Measurements from ENCODE around the gene MRPL10. TPM values are rescaled to one million over a fixed set of nuclear protein-coding genes. Genes with fewer than 3 reads are reported as not detected.
"Not testable (repeated sequence)": the region's sequence is repeated elsewhere in the genome, so short reads cannot be mapped to it uniquely, and the experiment has no call there.

The MRPL10 gene
- total RNA-seq, 1 experiment from 2014 or later = 54.7 TPM

DNA sequence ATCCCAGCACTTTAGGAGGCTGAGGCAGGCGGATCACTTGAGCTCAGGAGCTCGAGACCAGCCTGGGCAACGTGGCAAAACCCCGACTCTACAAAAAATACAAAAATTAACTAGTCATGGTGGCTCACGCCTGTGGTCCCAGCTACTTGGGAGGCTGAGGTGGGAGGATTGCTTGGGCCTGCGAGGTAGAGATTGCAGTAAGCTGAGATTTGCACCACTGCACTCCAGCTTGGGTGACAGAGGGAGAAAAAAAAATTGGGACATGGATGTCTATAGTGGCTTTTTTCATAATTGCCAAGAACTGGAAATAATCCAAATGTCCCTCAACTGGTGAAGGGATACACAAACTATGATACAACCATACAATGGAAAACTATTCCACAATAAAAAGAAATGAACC lies 38.4 kb downstream of the MRPL10 start:
- H3K4me1 ChIP-seq (replicated peaks) = peaks cover 10% of the 10 kb centered on the region
- no peaks in the 10 kb centered on the region for H3K9me3 ChIP-seq (replicated peaks)
- H3K4me3 ChIP-seq = no peak overlapping the region
- H3K27me3 ChIP-seq (replicated peaks) = peaks cover 84% of the 10 kb centered on the region
- peak in 1 of 2 experiments; percentile 16 for DNase-seq (ENCODE audit: low read depth in 1 of 2, low spot score in 2 of 2)
- no peaks in the 10 kb centered on the region for H3K36me3 ChIP-seq
- H3K27ac ChIP-seq = no peak overlapping the region

DNA sequence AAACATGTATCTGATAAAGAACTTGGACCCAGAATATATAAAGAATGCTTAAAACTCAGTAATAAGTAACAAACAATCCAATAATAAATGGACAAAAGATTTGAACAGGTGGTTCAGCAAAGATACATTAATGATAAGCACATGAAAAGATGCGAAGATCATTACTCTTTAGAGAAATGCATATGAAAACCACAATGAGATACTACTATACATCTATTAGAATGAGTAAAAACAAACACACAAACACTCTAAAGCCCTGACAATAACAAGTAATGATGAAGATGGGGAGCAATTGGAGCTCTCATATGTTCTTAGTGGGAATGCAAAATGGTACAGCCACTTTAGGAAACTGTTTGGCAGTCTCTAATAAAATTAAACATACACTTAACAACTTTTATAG lies 38.9 kb downstream of the MRPL10 start:
- Histone ChIP-seq H3K9me3 (replicated peaks) (no peaks in the 10 kb centered on the region), H3K4me1 (replicated peaks) (peaks cover 10% of the 10 kb centered on the region), H3K36me3 (no peaks in the 10 kb centered on the region), H3K27me3 (replicated peaks) (peaks cover 81% of the 10 kb centered on the region), H3K4me3 (no peak overlapping the region), H3K27ac (no peak overlapping the region)
- DNase-seq (ENCODE audit: low read depth in 1 of 2, low spot score in 2 of 2) = no peak

DNA sequence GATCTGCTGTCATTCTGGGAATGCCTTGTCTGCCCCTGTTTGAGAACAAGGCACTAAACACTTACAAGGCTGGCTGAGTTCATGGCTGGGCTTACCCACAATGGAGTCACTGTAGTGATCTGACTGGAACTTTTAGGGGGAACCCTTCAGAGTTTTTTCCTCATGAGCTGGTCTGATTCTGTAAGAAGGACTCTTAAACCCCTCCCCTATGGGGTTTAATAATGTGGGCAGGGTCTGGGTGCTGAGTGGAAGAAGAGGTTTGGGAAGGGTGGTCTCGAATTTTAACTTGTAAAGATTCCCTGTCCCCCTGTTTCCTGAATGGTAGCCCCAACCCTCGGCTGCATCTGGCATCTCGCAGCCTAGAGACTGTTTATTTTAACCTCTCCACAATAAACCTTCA lies 40.3 kb downstream of the MRPL10 start:
- no peaks in the 10 kb centered on the region for H3K36me3 ChIP-seq
- H3K27ac ChIP-seq = no peak overlapping the region
- peaks cover 84% of the 10 kb centered on the region for H3K27me3 ChIP-seq (replicated peaks)
- H3K9me3 ChIP-seq (replicated peaks) = no peaks in the 10 kb centered on the region
- H3K4me3 ChIP-seq = no peak overlapping the region
- peak in 1 of 2 experiments; percentile 27 for DNase-seq (ENCODE audit: low read depth in 1 of 2, low spot score in 2 of 2)
- H3K4me1 ChIP-seq (replicated peaks) = peaks cover 10% of the 10 kb centered on the region

DNA sequence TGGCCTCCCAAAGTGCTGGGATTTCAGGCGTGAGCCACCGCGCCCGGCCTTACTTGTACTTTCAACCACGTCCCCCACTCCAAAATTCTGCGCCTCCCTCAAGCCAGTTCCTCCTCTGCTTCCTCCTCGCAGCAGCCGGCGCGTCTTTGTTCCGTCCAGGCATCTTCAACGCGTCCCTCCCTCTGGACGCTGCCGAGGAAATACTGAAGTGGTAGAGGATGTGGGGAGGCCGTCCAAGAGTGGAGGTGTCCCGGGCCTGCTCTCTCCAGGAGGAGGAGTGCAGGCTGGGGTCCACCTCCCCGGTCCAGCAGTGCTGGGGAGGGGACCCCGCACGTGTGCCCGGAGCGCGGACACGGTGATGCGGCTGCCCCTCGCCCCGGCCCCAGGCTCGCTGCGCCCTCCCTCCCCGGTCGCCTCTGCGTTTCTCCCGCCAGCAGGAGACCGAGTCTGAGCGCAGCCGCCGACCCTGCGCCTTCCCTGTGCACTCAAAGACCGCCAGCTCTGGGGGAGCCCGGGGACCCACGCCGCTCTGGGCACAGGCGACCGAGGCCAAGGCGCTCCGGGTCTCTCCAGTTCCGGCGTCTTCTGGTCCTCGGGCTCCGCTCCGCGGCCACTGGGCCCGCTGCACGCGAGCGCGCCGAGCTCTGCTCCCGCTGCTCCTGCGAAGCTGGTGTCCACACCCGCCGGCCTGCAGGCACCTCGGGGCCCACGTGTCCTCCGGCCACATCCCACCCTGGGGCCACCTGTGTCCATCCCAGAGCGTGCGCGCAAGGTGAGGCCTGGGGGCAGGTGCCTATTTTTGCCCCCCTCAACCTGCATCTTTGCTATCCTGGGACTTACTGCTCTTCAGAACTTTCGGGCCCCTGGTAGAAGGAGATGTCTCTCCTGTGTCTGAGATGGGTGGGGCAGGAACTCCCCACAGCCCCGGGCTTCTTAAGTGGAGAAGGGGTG lies 41.5 kb downstream of the MRPL10 start:
- peak; percentile 37 to 56 for DNase-seq (ENCODE audit: low read depth in 1 of 2, low spot score in 2 of 2)
- no peaks in the 10 kb centered on the region for H3K36me3 ChIP-seq
- H3K4me1 ChIP-seq (replicated peaks) = peaks cover 10% of the 10 kb centered on the region
- no peaks in the 10 kb centered on the region for H3K9me3 ChIP-seq (replicated peaks)
- H3K4me3 ChIP-seq = peak overlapping the region; percentile 6; the same call in 1 of the 2 replicates
- H3K27me3 ChIP-seq (replicated peaks) = peaks cover 73% of the 10 kb centered on the region
- no peak overlapping the region for H3K27ac ChIP-seq

DNA sequence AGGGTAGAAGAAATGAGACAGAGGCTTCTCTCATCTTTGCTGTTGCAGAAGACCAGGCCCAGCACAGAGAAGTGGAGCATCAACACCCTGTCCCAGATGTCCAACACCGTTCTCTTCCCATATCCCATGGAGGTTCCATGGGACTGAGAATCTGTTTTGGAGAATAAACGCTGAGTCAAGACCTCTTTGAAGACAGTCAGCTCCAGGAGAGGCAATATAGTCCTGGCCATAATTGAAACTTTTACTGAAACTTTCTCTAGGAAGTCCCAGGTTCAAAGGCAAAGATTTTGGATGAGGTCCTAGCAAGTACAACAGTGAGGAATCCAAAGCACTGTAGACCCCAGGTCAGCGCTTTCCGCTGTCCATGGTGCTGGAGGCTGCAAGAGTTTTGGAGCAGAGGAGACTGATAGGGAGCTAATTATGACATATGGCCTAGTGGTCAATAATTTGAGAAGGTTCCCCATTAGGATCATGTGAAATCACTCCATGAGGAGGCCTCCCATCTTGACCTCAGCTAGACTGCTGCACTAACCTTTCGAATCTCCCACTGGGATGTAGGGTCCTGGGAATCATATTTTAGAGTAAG lies 45.7 kb downstream of the MRPL10 start:
- Histone ChIP-seq H3K27ac (no peak overlapping the region), H3K36me3 (no peaks in the 10 kb centered on the region), H3K9me3 (replicated peaks) (0 out of 2 replicates have a peak, but pooled peaks cover 3% of the 10 kb centered on the region), H3K27me3 (replicated peaks) (peaks cover 59% of the 10 kb centered on the region), H3K4me1 (replicated peaks) (peaks cover 10% of the 10 kb centered on the region), H3K4me3 (no peak overlapping the region)
- peak in 1 of 2 experiments; percentile 48 for DNase-seq (ENCODE audit: low read depth in 1 of 2, low spot score in 2 of 2)

DNA sequence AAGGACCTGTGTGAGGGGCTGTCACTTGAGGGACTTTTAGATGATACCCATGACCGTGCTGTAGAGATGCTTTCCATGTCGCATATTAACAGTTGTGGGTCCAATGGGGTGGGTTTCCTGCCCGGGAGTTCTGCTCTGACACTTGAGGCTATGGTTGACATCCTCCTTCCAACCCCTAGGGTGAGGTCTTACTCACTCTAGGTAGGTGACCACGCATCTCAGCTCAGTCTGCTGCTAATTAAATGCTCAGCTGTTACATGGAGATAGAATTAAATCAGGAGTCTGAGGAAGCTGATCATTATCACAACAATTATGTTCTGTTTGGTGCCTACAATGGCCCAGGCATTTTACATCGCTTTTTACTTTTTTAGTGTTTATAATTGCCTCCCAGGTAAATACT lies 49.9 kb downstream of the MRPL10 start:
- H3K27me3 ChIP-seq (replicated peaks) = peaks cover 59% of the 10 kb centered on the region
- peaks cover 3% of the 10 kb centered on the region; the same call in 1 of the 2 replicates for H3K9me3 ChIP-seq (replicated peaks)
- no peaks in the 10 kb centered on the region for H3K4me1 ChIP-seq (replicated peaks)
- H3K27ac ChIP-seq = no peak overlapping the region
- DNase-seq (ENCODE audit: low read depth in 1 of 2, low spot score in 2 of 2) = no peak
- H3K4me3 ChIP-seq = no peak overlapping the region
- H3K36me3 ChIP-seq = no peaks in the 10 kb centered on the region

DNA sequence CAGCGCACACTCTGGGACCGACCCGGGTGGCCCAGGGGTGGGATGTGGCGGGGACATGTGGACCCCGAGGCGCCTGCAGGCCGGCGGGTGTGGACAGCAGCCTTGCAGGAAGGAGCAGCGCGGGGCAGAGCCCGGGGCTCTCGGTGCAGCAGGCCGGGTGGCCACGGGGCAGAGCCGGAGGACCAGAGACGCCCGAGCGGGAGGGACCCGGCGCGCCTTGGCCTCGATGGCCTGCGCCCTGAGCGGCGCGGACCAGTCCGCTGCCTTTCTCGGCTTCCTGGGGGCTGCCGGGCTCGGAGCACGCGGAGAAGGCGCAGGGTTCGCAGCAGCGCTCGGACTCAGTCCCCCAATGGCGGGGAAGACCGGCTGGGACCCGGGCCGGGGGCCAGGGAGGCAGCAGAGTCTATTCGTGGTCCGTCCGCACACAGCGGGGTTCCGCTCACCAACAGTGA lies 53.1 kb downstream of the MRPL10 start:
- Histone ChIP-seq H3K36me3 (no peaks in the 10 kb centered on the region), H3K4me1 (replicated peaks) (no peaks in the 10 kb centered on the region), H3K27me3 (replicated peaks) (peaks cover 62% of the 10 kb centered on the region), H3K27ac (no peak overlapping the region), H3K9me3 (replicated peaks) (peaks cover 3% of the 10 kb centered on the region; the same call in 1 of the 2 replicates), H3K4me3 (no peak overlapping the region)
- DNase-seq (ENCODE audit: low read depth in 1 of 2, low spot score in 2 of 2) = peak in 1 of 2 experiments; percentile 45

DNA sequence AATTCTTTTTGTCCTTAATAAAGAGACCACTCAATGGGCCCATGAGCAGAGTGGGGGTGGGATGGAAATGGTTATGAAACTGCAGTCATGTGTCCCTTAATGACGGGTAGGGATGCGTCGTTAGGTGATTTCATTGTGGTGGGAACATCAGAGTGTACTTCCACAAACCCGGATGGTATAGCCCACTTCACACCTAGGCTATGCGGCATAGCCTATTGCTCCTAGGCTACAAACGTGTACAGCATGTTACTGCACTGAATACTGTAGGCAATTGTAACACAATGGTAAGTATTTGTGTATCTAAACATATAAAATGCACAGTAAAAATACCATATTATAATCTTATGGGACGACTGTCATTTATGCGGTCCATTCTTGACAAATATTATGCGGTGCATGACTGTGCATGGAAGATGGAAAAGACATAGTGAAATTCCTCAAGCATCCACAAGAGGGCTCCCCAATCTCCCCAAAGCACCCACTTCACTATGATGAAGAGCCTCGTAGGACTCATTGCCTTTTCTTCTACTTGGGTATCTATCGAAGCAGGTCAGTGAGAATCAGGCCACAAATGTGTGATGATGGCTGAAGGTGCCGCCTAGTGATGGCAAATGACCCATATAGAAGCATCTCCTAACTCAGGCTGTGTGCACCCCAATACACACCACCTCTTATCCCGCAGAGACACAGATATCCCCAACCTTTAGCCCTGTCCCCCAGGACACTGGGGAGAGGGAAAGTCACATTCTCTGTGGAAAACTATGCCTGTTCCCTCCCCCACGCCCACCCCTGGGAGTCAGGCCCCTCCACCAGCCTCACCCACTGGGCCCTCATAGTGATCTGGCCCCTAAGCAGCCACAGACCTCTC lies 54.8 kb downstream of the MRPL10 start:
- no peak overlapping the region for H3K4me3 ChIP-seq
- DNase-seq (ENCODE audit: low read depth in 1 of 2, low spot score in 2 of 2) = peak; percentile 42 to 44
- H3K9me3 ChIP-seq (replicated peaks) = no peaks in the 10 kb centered on the region; the same call in 1 of the 2 replicates
- no peaks in the 10 kb centered on the region for H3K4me1 ChIP-seq (replicated peaks)
- H3K27ac ChIP-seq = no peak overlapping the region
- no peaks in the 10 kb centered on the region for H3K36me3 ChIP-seq
- peaks cover 53% of the 10 kb centered on the region for H3K27me3 ChIP-seq (replicated peaks)

DNA sequence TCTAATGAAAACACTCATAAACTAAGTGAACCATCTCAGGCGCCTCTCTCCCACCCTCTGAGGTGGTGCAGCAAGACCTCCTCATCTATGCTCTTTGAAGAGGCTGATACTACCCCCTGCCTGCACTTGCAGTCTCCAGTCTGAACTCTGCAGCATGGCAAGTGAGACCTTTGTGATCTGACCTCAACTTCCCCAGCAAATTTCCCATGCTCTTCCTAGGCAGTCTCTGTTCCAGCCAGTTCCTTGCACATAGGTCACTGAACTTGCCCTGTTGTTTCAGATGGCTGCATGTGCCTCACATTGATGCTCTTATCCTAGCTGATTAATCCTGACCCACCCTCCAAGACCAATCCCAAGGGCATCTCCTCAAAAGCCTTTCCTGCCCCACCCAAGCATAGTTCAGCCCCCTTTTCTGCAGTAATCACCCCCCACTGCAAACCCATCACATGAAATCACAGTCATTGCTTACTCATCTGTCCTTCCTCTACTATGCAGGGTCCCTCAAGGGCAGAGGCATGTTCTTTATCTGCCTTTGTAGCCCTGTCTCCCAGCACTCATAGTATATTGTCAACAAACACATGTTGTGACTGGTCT lies 56.3 kb downstream of the MRPL10 start:
- Histone ChIP-seq H3K27me3 (replicated peaks) (peaks cover 40% of the 10 kb centered on the region), H3K9me3 (replicated peaks) (no peaks in the 10 kb centered on the region; the same call in 1 of the 2 replicates), H3K4me1 (replicated peaks) (no peaks in the 10 kb centered on the region), H3K4me3 (no peak overlapping the region), H3K27ac (no peak overlapping the region), H3K36me3 (no peaks in the 10 kb centered on the region)
- DNase-seq (ENCODE audit: low read depth in 1 of 2, low spot score in 2 of 2) = no peak

DNA sequence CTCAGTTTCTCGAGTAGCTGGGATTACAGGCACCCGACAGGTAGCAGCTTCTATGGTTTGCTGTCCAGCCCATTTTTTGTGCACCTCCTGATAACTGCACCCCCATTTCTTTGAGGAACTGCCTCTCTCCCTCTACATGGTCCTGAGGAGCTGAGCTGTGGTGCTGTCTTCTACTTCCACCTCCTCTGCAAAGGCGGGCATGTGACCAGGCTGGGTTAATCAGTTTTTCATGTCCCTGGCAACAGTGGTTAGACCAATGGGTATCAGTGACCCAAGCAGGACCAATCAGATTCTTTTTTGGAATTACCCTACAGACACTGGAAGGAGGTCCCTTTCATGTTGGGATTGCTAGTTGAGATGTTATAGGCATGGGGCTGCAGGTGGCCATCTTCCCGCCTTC lies 57.0 kb downstream of the MRPL10 start:
- H3K4me1 ChIP-seq (replicated peaks) = no peaks in the 10 kb centered on the region
- no peak overlapping the region for H3K4me3 ChIP-seq
- no peak overlapping the region for H3K27ac ChIP-seq
- H3K27me3 ChIP-seq (replicated peaks) = peaks cover 34% of the 10 kb centered on the region
- no peaks in the 10 kb centered on the region; the same call in 1 of the 2 replicates for H3K9me3 ChIP-seq (replicated peaks)
- no peaks in the 10 kb centered on the region for H3K36me3 ChIP-seq
- no peak for DNase-seq (ENCODE audit: low read depth in 1 of 2, low spot score in 2 of 2)

DNA sequence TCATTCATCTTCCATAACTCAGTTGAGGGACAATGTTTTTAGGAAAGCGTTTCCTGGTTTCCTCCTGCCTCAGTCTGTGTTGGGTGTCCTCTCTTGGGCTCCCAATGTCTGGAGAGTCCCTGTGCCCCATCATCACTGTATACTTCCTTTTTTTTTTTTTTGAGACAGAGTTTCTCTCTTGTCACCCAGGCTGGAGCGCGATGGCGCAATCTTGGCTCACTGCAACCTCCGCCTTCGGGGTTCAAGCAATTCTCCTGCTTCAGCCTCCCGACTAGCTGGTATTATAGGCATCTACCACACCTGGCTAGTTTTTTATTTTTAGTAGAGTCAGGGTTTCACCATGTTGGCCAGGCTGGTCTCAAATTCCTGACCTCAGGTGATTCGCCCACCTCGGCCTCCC lies 57.7 kb downstream of the MRPL10 start:
- H3K4me3 ChIP-seq; H3K36me3 ChIP-seq; H3K4me1 ChIP-seq (replicated peaks); H3K27ac ChIP-seq; H3K9me3 ChIP-seq (replicated peaks); DNase-seq (ENCODE audit: low read depth in 1 of 2, low spot score in 2 of 2): not testable (repeated sequence)
- peaks cover 33% of the 10 kb centered on the region for H3K27me3 ChIP-seq (replicated peaks)
